MCF 10A (cell line): ENCODE measurements around the gene EIF2S3. TPM values are rescaled to one million over a fixed set of nuclear protein-coding genes. Genes with fewer than 3 reads are reported as not detected.
"Not testable (repeated sequence)": the region's sequence is repeated elsewhere in the genome, so short reads cannot be mapped to it uniquely, and the experiment has no call there.

Experiments used
- BruUV-seq: library from RNA; stranded (reverse); fragments of 400-500 nt; replicated peaks from 2 replicates; lab custom pipeline; 2021; lab: Mats Ljungman, UMichigan
- CTCF ChIA-PET: fragments of 300-600 bp; sonication (Branson Sonifier 250); formaldehyde crosslinking; extraction: SDS; loops from one replicate; lab custom pipeline; 2021; ENCODE audit warnings: antibody characterized with exemption, inconsistent platforms; lab: Yijun Ruan, JAX
- POLR2A ChIA-PET: fragments of 300-600, 350-650 bp; sonication (Branson Sonifier 250); formaldehyde crosslinking; extraction: SDS; loops from one replicate; lab custom pipeline; 2020; ENCODE audit warnings: antibody characterized with exemption, inconsistent platforms; lab: Yijun Ruan, JAX
- DNase-seq: peaks from one replicate; pipeline ENCODE4 v3.0.0-alpha.2; 2018; ENCODE audit not compliant: unreplicated experiment
- H3K27ac Mint-ChIP-seq: one replicate; pipeline ENCODE4 v1.8.0; 2022; ENCODE audit warnings: mild to moderate bottlenecking, low read depth, mixed read lengths; ENCODE audit not compliant: unreplicated experiment
- H3K27me3 Mint-ChIP-seq: one replicate; pipeline ENCODE4 v1.8.0; 2022; ENCODE audit warnings: mixed read lengths; ENCODE audit not compliant: insufficient read depth, unreplicated experiment
- H3K36me3 Mint-ChIP-seq: one replicate; pipeline ENCODE4 v1.8.0; 2022; ENCODE audit warnings: mild to moderate bottlenecking, moderate library complexity, mixed read lengths; ENCODE audit not compliant: insufficient read depth, unreplicated experiment
- H3K4me1 Mint-ChIP-seq: one replicate; pipeline ENCODE4 v1.8.0; 2022; ENCODE audit warnings: mixed read lengths; ENCODE audit not compliant: insufficient read depth, unreplicated experiment
- H3K4me3 Mint-ChIP-seq: one replicate; pipeline ENCODE4 v1.8.0; 2022; ENCODE audit warnings: mild to moderate bottlenecking, moderate library complexity, mixed read lengths; ENCODE audit not compliant: unreplicated experiment
- H3K9me3 Mint-ChIP-seq: one replicate; pipeline ENCODE4 v1.8.0; 2022; ENCODE audit warnings: mixed read lengths; ENCODE audit not compliant: unreplicated experiment
- CTCF ChIP-seq: fragments of 200-600 bp; IDR thresholded peaks from one replicate; pipeline ENCODE4 v1.8.0; 2022; ENCODE audit warnings: antibody characterized with exemption, mild to moderate bottlenecking; ENCODE audit not compliant: unreplicated experiment
- intact Hi-C: fragments of 100-400 bp; cut with micrococcal nuclease; formaldehyde crosslinking; loops from 2 replicates; pipeline ENCODE4 v1.14.1; 2022
- total RNA-seq: library from RNA; stranded (reverse); gene quantifications from 2 replicates; pipeline ENCODE4 v1.2.3, GENCODE V29; 2022

The EIF2S3 gene
- total RNA-seq, 1 experiment from 2014 or later, result 391 TPM

GRCh38 chrX:24063488-24063887, 8.7 kb downstream of the EIF2S3 start:
- Mint-ChIP-seq H3K4me3 (no peak overlapping the region), H3K9me3 (no peaks in the 10 kb centered on the region), H3K36me3 (peaks cover 46% of the 10 kb centered on the region), H3K27ac (no peak overlapping the region), H3K27me3 (no peaks in the 10 kb centered on the region), H3K4me1 (no peaks in the 10 kb centered on the region)
- ChIA-PET POLR2A (interaction anchor here (1.0 kb wide), 1 partner anchor 8 kb away, joined by 3 read pairs; no protein-coding TSS in a partner anchor), CTCF (interaction anchor here (0.5 to 1.0 kb wide), 2 partner anchors 12 to 85 kb away, joined by 3 to 4 read pairs; no protein-coding TSS in a partner anchor)
- no TSS peak for BruUV-seq
- intact Hi-C loops, result no loop called here
- DNase-seq, result no peak
- no peak for TF ChIP-seq CTCF

GRCh38 chrX:24069877-24070276, 15.1 kb downstream of the EIF2S3 start:
- intact Hi-C loops, result no loop called here
- Mint-ChIP-seq H3K9me3 (no peaks in the 10 kb centered on the region), H3K27ac (no peak overlapping the region), H3K4me1 (no peaks in the 10 kb centered on the region), H3K4me3 (no peak overlapping the region), H3K36me3 (peaks cover 100% of the 10 kb centered on the region), H3K27me3 (no peaks in the 10 kb centered on the region)
- POLR2A ChIA-PET, result interaction anchor here (1.4 kb wide), 1 partner anchor 13 kb away, joined by 3 read pairs; no protein-coding TSS in a partner anchor
- no peak for TF ChIP-seq CTCF
- CTCF ChIA-PET, result interaction anchor here (0.7 to 0.9 kb wide), 2 partner anchors 173 to 1931 kb away, joined by 3 read pairs; no protein-coding TSS in a partner anchor
- no peak for DNase-seq
- BruUV-seq, result no TSS peak

GRCh38 chrX:24079411-24079810, 24.7 kb downstream of the EIF2S3 start:
- DNase-seq, result no peak
- Mint-ChIP-seq H3K9me3 (no peaks in the 10 kb centered on the region), H3K4me3 (no peak overlapping the region), H3K4me1 (no peaks in the 10 kb centered on the region), H3K27ac (no peak overlapping the region), H3K36me3 (peaks cover 55% of the 10 kb centered on the region), H3K27me3 (no peaks in the 10 kb centered on the region)
- intact Hi-C loops, result no loop called here
- POLR2A ChIA-PET, result interaction anchor here (1.3 kb wide), 1 partner anchor 23 kb away, joined by 3 read pairs; no protein-coding TSS in a partner anchor
- no peak for TF ChIP-seq CTCF
- BruUV-seq, result no TSS peak
- CTCF ChIA-PET, result interaction anchor here (0.7 kb wide), 2 partner anchors 68 to 406 kb away, joined by 3 to 4 read pairs; no protein-coding TSS in a partner anchor

- not testable (repeated sequence) for H3K27ac Mint-ChIP-seq, BruUV-seq, H3K9me3 Mint-ChIP-seq, DNase-seq, H3K4me1 Mint-ChIP-seq, H3K27me3 Mint-ChIP-seq, H3K4me3 Mint-ChIP-seq
- intact Hi-C loops, result loop anchor here (2.0 to 5.0 kb wide), 2 partner anchors 287 to 419 kb away; no protein-coding TSS in a partner anchor
- peaks cover 47% of the 10 kb centered on the region for H3K36me3 Mint-ChIP-seq
- ChIA-PET CTCF (interaction anchor here (0.6 to 0.7 kb wide), 2 partner anchors 126 to 616 kb away, joined by 4 to 5 read pairs; no protein-coding TSS in a partner anchor), POLR2A (interaction anchor here (0.8 to 1.3 kb wide), 2 partner anchors 22 to 66 kb away, joined by 3 read pairs; no protein-coding TSS in a partner anchor)
Measured at GRCh38 chrX:24080245-24080644, 25.5 kb downstream of the EIF2S3 start.
